Glutamatergic neuron (in vitro differentiated cells): ENCODE measurements around the gene PTPRN2. TPM values are rescaled to one million over a fixed set of nuclear protein-coding genes. Genes with fewer than 3 reads are reported as not detected.

Experiments used
- DNase-seq: peaks from one replicate; pipeline ENCODE4 v3.0.0; 2022
- H3K27ac Mint-ChIP-seq: one replicate; pipeline ENCODE4 v1.8.0; 2020; ENCODE audit warnings: mild to moderate bottlenecking, mixed read lengths, inconsistent platforms; ENCODE audit not compliant: unreplicated experiment
- H3K27me3 Mint-ChIP-seq: one replicate; pipeline ENCODE4 v1.8.0; 2020; ENCODE audit warnings: mild to moderate bottlenecking, moderate library complexity, mixed read lengths, inconsistent platforms; ENCODE audit not compliant: unreplicated experiment
- H3K36me3 Mint-ChIP-seq: one replicate; pipeline ENCODE4 v1.8.0; 2020; ENCODE audit warnings: mild to moderate bottlenecking, mixed read lengths, inconsistent platforms; ENCODE audit not compliant: unreplicated experiment
- H3K4me1 Mint-ChIP-seq: one replicate; pipeline ENCODE4 v1.8.0; 2020; ENCODE audit warnings: mild to moderate bottlenecking, low read depth, mixed read lengths, inconsistent platforms; ENCODE audit not compliant: unreplicated experiment
- H3K4me3 Mint-ChIP-seq: one replicate; pipeline ENCODE4 v1.8.0; 2020; ENCODE audit warnings: mild to moderate bottlenecking, mixed read lengths, inconsistent platforms; ENCODE audit not compliant: unreplicated experiment
- H3K9me3 Mint-ChIP-seq: one replicate; pipeline ENCODE4 v1.8.0; 2020; ENCODE audit warnings: mild to moderate bottlenecking, moderate library complexity, mixed read lengths, inconsistent platforms; ENCODE audit not compliant: unreplicated experiment
- CTCF ChIP-seq: fragments of 200-600 bp; sonication (generic); IDR thresholded peaks from one replicate; pipeline ENCODE4 v1.5.0; 2021; ENCODE audit not compliant: partially characterized antibody, unreplicated experiment
- total RNA-seq: library from RNA; stranded (reverse); fragmentation: NEBNext Ultra II Directional; extraction: Animal tissue kit (Norgen Biotek cat#: 25700); gene quantifications from one replicate; pipeline ENCODE4 v1.2.1, GENCODE V29; 2021; ENCODE audit not compliant: unreplicated experiment

PTPRN2 gene
- total RNA-seq, 1 donor from 2014 or later, result 49.0 TPM

GRCh38 chr7:157758468-157759245 is 829.0 kb downstream of the PTPRN2 start:
- no peak for TF ChIP-seq CTCF
- no peak for DNase-seq
- Mint-ChIP-seq H3K27me3 (peaks cover 8% of the 10 kb centered on the region), H3K27ac (no peak overlapping the region), H3K4me1 (no peaks in the 10 kb centered on the region), H3K4me3 (no peak overlapping the region), H3K36me3 (no peaks in the 10 kb centered on the region), H3K9me3 (peaks cover 16% of the 10 kb centered on the region)

- H3K4me3 Mint-ChIP-seq, result no peak overlapping the region
- H3K27ac Mint-ChIP-seq, result no peak overlapping the region
- no peaks in the 10 kb centered on the region for H3K4me1 Mint-ChIP-seq
- H3K9me3 Mint-ChIP-seq, result peaks cover 21% of the 10 kb centered on the region
- no peak for TF ChIP-seq CTCF
- no peaks in the 10 kb centered on the region for H3K36me3 Mint-ChIP-seq
- DNase-seq, result no peak
- H3K27me3 Mint-ChIP-seq, result peaks cover 11% of the 10 kb centered on the region
Observed at GRCh38 chr7:157757776-157758467, 829.7 kb downstream of the PTPRN2 start.

DNA sequence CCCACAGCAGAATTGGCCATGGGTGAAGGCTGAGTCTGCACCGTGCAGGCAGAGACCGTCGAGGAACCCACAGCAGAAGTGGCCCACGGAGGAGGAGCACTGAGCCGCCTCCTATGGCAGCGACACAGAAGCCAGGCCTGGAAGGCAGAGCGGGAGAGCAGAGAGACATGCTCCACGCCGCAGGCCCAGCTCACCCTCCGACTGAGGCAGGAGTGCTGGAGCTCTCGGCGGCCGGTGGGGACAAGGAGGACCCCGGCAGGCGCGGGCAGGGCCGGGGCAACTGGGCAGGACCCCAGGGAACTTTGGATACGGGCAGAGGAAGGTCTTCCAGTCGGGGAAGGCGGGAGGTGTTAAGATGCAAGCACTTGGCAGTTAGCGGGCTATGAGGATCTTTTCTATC is 830.4 kb downstream of the PTPRN2 start:
- peaks cover 14% of the 10 kb centered on the region for H3K27me3 Mint-ChIP-seq
- TF ChIP-seq CTCF, result no peak
- peaks cover 5% of the 10 kb centered on the region for H3K36me3 Mint-ChIP-seq
- no peak for DNase-seq
- no peak overlapping the region for H3K4me3 Mint-ChIP-seq
- peaks cover 26% of the 10 kb centered on the region for H3K9me3 Mint-ChIP-seq
- H3K4me1 Mint-ChIP-seq, result peaks cover 5% of the 10 kb centered on the region
- no peak overlapping the region for H3K27ac Mint-ChIP-seq

DNA sequence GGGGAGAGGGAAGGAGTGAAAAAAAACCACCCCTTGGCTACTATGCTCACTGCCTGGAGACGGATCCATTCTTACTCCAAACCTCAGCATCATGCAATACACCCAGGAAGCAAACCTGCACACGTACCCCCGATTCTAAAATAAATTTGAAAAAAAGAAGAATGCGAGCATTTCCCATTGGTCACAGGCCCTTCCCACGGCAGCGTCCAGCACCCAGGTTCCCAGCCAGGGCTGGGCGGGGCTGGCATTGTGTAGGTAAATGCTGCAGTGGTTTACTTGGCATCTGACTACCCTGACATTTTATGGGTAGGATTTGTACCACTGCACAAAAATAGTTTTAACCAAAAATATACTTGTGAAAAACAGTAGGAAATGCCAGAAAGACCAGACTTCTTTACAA is 831.9 kb downstream of the PTPRN2 start:
- peaks cover 5% of the 10 kb centered on the region for H3K4me1 Mint-ChIP-seq
- no peak overlapping the region for H3K4me3 Mint-ChIP-seq
- DNase-seq, result no peak
- no peak overlapping the region for H3K27ac Mint-ChIP-seq
- TF ChIP-seq CTCF, result no peak
- peaks cover 26% of the 10 kb centered on the region for H3K9me3 Mint-ChIP-seq
- H3K27me3 Mint-ChIP-seq, result peaks cover 16% of the 10 kb centered on the region
- peaks cover 5% of the 10 kb centered on the region for H3K36me3 Mint-ChIP-seq

GRCh38 chr7:157754416-157754790 is 833.2 kb downstream of the PTPRN2 start:
- DNase-seq, result no peak
- Mint-ChIP-seq H3K9me3 (peaks cover 25% of the 10 kb centered on the region), H3K36me3 (peaks cover 5% of the 10 kb centered on the region)

More at GRCh38 chr7:157754416-157754790, 833.2 kb downstream of the PTPRN2 start:
- no peak overlapping the region for H3K27ac Mint-ChIP-seq
- H3K27me3 Mint-ChIP-seq, result peaks cover 9% of the 10 kb centered on the region
- H3K4me3 Mint-ChIP-seq, result no peak overlapping the region
- TF ChIP-seq CTCF, result no peak
- peaks cover 5% of the 10 kb centered on the region for H3K4me1 Mint-ChIP-seq
